Nephron (organoid): ENCODE measurements around the gene CCDC63.
A peak's percentile ranks its signal among the peaks of the same experiment; 100 is the strongest.

Experiments used
- H3K27ac Mint-ChIP-seq, 3 experiments: 2 replicates each; pipeline ENCODE4 v1.8.0; 2020; ENCODE audit warnings: mixed read lengths in 3 of 3, mild to moderate bottlenecking in 2 of 3, moderate library complexity in 1 of 3
- H3K27me3 Mint-ChIP-seq: 2 replicates; pipeline ENCODE4 v1.8.0; 2021; ENCODE audit warnings: low read depth, mild to moderate bottlenecking, moderate library complexity, mixed read lengths
- H3K36me3 Mint-ChIP-seq: 2 replicates; pipeline ENCODE4 v1.8.0; 2020; ENCODE audit warnings: low read depth, mixed read lengths
- H3K4me1 Mint-ChIP-seq: 2 replicates; pipeline ENCODE4 v1.8.0; 2020; ENCODE audit warnings: mixed read lengths
- H3K4me3 Mint-ChIP-seq, 3 experiments: 2 replicates each; pipeline ENCODE4 v1.8.0; 2020; ENCODE audit warnings: mild to moderate bottlenecking in 3 of 3, mixed read lengths in 3 of 3, moderate library complexity in 2 of 3
- H3K9me3 Mint-ChIP-seq: 2 replicates; pipeline ENCODE4 v1.8.0; 2020; ENCODE audit warnings: mixed read lengths
- TF ChIP-seq, protein P1 (sequence below), 3 experiments: fragments of 200-600 bp; sonication (generic); IDR thresholded peaks; one replicate each; pipeline ENCODE4 v1.5.0; 2021; ENCODE audit warnings: antibody characterized with exemption in 3 of 3; ENCODE audit not compliant: unreplicated experiment in 3 of 3

CCDC63 gene

DNA sequence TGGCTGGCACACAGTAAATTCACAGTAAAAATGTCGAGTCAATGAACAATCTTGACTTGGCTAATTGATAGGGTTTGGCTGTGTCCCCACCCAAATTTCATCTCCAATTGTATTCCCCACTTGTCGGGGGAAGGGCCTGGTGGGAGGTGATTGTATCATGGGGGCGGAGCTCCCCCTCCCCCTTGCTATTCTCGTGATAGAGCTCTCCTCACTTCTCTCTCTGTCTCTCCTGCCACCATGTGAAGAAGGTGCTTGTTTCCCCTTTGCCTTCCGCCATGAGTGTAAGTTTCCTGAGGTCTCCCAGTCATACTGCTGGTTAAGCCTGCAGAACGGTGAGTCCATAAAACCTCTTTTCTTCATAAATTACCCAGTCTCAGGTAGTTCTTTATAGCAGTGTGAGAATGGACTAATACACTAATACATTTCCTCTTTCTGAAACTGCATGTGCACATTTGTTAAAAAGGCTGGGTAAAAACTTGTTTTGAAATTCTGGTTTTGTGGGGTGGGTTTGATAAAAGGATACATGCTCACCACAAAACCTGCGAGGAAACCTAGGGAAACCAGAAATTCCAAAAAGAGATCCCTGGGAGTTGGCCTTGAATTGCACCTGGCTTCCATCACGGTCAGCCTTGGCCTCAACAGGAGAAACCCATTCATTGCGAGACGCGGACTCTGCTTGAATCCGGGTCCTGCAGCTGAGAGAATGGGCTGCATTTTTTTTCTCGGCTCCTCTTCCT, 89.7 kb downstream of the CCDC63 start:
- H3K4me1 Mint-ChIP-seq, result peaks cover 6% of the 10 kb centered on the region
- H3K27me3 Mint-ChIP-seq, result peaks cover 32% of the 10 kb centered on the region
- no peaks in the 10 kb centered on the region for H3K36me3 Mint-ChIP-seq
- H3K27ac Mint-ChIP-seq, result no peak overlapping the region
- no peaks in the 10 kb centered on the region for H3K9me3 Mint-ChIP-seq
- H3K4me3 Mint-ChIP-seq, result peak overlapping the region in 2 of 3 experiments; percentile 2 to 4
- TF ChIP-seq, protein P1, sequence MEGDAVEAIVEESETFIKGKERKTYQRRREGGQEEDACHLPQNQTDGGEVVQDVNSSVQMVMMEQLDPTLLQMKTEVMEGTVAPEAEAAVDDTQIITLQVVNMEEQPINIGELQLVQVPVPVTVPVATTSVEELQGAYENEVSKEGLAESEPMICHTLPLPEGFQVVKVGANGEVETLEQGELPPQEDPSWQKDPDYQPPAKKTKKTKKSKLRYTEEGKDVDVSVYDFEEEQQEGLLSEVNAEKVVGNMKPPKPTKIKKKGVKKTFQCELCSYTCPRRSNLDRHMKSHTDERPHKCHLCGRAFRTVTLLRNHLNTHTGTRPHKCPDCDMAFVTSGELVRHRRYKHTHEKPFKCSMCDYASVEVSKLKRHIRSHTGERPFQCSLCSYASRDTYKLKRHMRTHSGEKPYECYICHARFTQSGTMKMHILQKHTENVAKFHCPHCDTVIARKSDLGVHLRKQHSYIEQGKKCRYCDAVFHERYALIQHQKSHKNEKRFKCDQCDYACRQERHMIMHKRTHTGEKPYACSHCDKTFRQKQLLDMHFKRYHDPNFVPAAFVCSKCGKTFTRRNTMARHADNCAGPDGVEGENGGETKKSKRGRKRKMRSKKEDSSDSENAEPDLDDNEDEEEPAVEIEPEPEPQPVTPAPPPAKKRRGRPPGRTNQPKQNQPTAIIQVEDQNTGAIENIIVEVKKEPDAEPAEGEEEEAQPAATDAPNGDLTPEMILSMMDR (IDR thresholded peaks at IDR 0.05; ENCODE audit: unreplicated experiment in 3 of 3), result no peak

DNA sequence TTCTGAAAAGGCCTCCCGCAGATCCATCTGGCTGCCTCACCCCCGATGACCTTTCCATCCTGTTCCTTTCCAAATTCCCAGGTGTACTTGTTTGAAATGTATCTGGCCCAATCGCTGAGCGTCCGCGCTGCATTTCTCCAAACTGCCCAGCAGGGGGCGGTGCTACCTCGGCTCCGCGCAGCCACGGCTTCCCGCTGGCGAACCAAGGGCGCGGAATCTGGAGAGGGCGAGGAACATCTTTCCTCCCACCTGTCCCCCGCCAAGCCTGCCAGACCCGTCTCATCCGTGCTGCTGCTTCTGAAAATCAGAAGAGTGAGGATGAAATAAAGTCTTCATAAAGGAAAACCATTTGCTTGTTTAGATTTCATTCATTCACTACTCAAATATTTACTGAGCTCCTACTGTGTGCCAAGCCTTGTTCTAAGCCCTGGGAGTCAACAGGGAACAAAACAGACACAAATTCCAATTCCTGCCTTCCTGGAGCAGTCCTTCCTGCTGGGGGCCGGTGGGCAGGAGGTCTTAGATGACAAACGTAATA, 90.4 kb downstream of the CCDC63 start:
- Mint-ChIP-seq H3K9me3 (no peaks in the 10 kb centered on the region), H3K4me3 (peak overlapping the region in 2 of 3 experiments; percentile 2 to 4), H3K27me3 (peaks cover 32% of the 10 kb centered on the region), H3K4me1 (peaks cover 6% of the 10 kb centered on the region), H3K36me3 (no peaks in the 10 kb centered on the region), H3K27ac (no peak overlapping the region)
- TF ChIP-seq, protein P1 (IDR thresholded peaks at IDR 0.05; ENCODE audit: unreplicated experiment in 3 of 3), result peak; percentile 87 to 98 (median 93)

DNA sequence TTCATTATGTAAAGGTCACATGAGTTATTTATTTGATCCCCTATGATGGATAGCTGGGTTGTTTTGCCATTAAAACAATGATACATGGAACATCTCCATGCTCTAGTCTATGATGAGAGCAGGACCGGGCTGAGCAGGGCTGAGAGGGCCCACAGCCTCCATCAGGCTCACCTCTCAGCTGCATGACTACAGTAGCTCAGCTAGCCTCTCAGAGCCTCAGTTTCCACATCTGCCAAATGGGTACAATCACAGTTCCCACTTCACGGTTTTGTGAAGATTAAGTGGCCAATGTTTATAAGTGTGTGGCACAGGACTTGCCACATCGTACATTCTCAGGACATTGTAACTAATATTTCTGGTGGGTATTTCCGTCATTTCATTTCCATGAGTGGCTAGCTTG, 93.5 kb downstream of the CCDC63 start:
- Mint-ChIP-seq H3K27me3 (peaks cover 30% of the 10 kb centered on the region), H3K4me1 (peaks cover 6% of the 10 kb centered on the region), H3K9me3 (no peaks in the 10 kb centered on the region), H3K4me3 (no peak overlapping the region), H3K27ac (no peak overlapping the region), H3K36me3 (no peaks in the 10 kb centered on the region)
- TF ChIP-seq, protein P1 (IDR thresholded peaks at IDR 0.05; ENCODE audit: unreplicated experiment in 3 of 3), result no peak

DNA sequence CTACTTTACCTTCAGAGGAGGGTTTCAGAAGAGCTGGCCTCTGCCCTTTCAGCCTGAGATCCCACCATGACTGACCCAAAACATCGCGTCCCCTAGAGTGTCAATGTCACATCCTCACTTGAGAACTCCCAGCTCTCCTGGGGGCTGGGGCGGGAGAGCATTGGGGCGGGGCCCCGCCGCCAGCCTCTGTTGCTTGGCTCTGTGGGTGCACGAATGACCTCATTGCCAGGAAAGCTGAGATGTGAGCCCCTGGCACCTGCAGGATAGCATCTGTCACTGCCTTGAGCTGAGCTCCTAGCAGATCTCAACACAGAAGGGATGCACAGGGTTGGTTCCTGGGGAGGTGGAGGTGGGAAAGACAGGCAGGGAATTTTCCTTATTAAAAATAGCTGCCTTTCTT, 94.1 kb downstream of the CCDC63 start:
- Mint-ChIP-seq H3K27ac (no peak overlapping the region), H3K36me3 (no peaks in the 10 kb centered on the region), H3K27me3 (peaks cover 28% of the 10 kb centered on the region), H3K4me3 (no peak overlapping the region), H3K9me3 (peaks cover 5% of the 10 kb centered on the region), H3K4me1 (peaks cover 6% of the 10 kb centered on the region)
- TF ChIP-seq, protein P1 (IDR thresholded peaks at IDR 0.05; ENCODE audit: unreplicated experiment in 3 of 3), result no peak

DNA sequence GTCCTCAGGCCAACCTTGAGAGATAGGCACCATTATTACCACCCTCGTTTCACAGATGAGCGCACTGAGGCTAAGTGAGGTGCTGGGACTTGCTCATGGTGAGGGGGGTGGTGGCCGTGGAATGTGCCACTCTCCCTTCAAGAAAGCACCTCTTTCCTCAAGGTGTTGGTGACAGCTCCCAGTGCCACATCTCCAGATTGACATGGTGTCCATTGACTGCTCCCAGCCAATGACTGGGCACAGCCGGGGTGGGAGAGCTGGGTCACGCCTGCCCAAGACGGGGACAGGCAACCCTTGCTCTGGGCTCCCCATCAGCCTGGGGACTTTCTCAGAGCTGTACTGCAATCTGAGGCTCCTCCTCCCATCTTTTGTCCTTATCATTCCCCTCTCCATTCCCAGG, 94.6 kb downstream of the CCDC63 start:
- H3K27me3 Mint-ChIP-seq, result peaks cover 23% of the 10 kb centered on the region
- H3K4me3 Mint-ChIP-seq, result no peak overlapping the region
- H3K9me3 Mint-ChIP-seq, result peaks cover 7% of the 10 kb centered on the region
- no peaks in the 10 kb centered on the region for H3K36me3 Mint-ChIP-seq
- peaks cover 6% of the 10 kb centered on the region for H3K4me1 Mint-ChIP-seq
- TF ChIP-seq, protein P1 (IDR thresholded peaks at IDR 0.05; ENCODE audit: unreplicated experiment in 3 of 3), result no peak
- H3K27ac Mint-ChIP-seq, result no peak overlapping the region

DNA sequence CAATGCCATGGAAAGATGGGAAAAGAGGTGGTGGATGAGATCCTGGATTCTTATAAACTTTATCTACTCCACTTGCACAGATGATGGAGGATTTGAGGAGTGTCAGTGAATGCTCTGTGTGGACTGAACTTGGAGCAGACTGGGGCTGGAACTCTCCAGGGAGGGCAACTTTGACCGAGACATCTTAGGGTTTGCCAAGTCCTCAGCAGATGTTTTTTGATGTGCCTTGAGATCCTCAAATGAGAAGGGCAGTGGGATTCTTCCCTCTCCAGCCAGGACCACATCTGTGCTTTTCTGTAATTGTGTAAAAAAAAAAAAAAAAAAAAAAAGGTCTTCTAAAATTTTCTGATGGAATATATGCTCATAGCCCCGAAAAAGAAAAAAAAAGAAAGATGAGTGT, 96.6 kb downstream of the CCDC63 start:
- Mint-ChIP-seq H3K36me3 (no peaks in the 10 kb centered on the region), H3K4me3 (no peak overlapping the region), H3K27me3 (peaks cover 12% of the 10 kb centered on the region), H3K9me3 (peaks cover 23% of the 10 kb centered on the region), H3K4me1 (no peaks in the 10 kb centered on the region), H3K27ac (no peak overlapping the region)
- TF ChIP-seq, protein P1 (IDR thresholded peaks at IDR 0.05; ENCODE audit: unreplicated experiment in 3 of 3), result no peak
